Testis (tissue), 2 donors: ENCODE results near the gene RCBTB1.

Experiments used
- CTCF ChIP-seq, 3 experiments: fragments of 450-650 bp in 2 of 3; fragments of 200-600 bp in 1 of 3; sonication (generic) in 1 of 3; IDR thresholded peaks; one replicate each; pipeline ENCODE4 v1.5.1; 2016 to 2019; ENCODE audit warnings: antibody characterized with exemption in 3 of 3, mild to moderate bottlenecking in 2 of 3, moderate library complexity in 1 of 3
- POLR2A ChIP-seq: fragments of 450-650 bp; IDR thresholded peaks from one replicate; pipeline ENCODE4 v1.6.1; 2017; ENCODE audit warnings: antibody characterized with exemption, mild to moderate bottlenecking, moderate library complexity

GRCh38 chr13:49610176-49610575 is 24.8 kb upstream of the RCBTB1 start:
- TF ChIP-seq CTCF (IDR thresholded peaks at IDR 0.05) (no peak), POLR2A (no peak)
